HCT116 (cell line): ENCODE results near the gene KLHDC3. TPM values are rescaled to one million over a fixed set of nuclear protein-coding genes. Genes with fewer than 3 reads are reported as not detected.
A peak's percentile ranks its signal among the peaks of the same experiment; 100 is the strongest.

Experiments
- ATAC-seq: fragments of 200-7000 bp; cut with Tn5 transposase; 2 replicates; pipeline ENCODE4 v1.9.1; 2020; ENCODE audit warnings: mild to moderate bottlenecking, moderate library complexity
- BruUV-seq: library from RNA; stranded (reverse); fragments of 400-500 nt; replicated peaks from 2 replicates; lab custom pipeline; 2021; lab: Mats Ljungman, UMichigan
- CTCF ChIA-PET: fragments of 300-600 bp; sonication (Branson Sonifier 250); formaldehyde crosslinking; loops from one replicate; lab custom pipeline; 2021; ENCODE audit warnings: antibody characterized with exemption; lab: Charles Lee
- POLR2A ChIA-PET: fragments of 300-600, 350-600 bp; sonication (Branson Sonifier 250); formaldehyde crosslinking; loops from one replicate; lab custom pipeline; 2021; ENCODE audit warnings: antibody characterized with exemption; lab: Charles Lee
- RAD21 ChIA-PET, 2 experiments: fragments of 300-600 bp; sonication (Branson Sonifier 250); formaldehyde crosslinking; loops; one replicate each; lab custom pipeline; 2023; ENCODE audit warnings: low total read pairs in 2 of 2; ENCODE audit not compliant: uncharacterized antibody in 2 of 2, unreplicated experiment in 2 of 2, low non-redundant PET in 1 of 2; lab: Charles Lee
- DNase-seq: peaks from one replicate; pipeline ENCODE4 v3.0.0-alpha.2; 2010; ENCODE audit warnings: low read depth, low spot score
- H2AFZ ChIP-seq: fragments of 200-600 bp; shearing (Covaris generic), sonication (generic); 2 replicates; pipeline ENCODE4 v1.6.1; 2017; ENCODE audit warnings: low read depth, mixed run types, mixed read lengths, antibody characterized with exemption, low read length; ENCODE audit not compliant: poor library complexity, severe bottlenecking
- H3K27ac ChIP-seq: 2 replicates; pipeline ENCODE4 v1.5.1; 2012; ENCODE audit warnings: low read depth, low read length
- H3K27me3 ChIP-seq: fragments of 200-600 bp; sonication (generic); 2 replicates; pipeline ENCODE4 v1.6.1; 2016; ENCODE audit warnings: mixed run types, low read length, mixed read lengths; ENCODE audit not compliant: insufficient read depth
- H3K36me3 ChIP-seq, 2 experiments: fragments of 200-500 bp in 1 of 2; fragments of 200-600 bp in 1 of 2; sonication (Bioruptor generic) in 1 of 2; sonication (generic) in 1 of 2; 2 replicates each; pipeline versions ENCODE4 v1.5.1 to v1.6.1; 2014 to 2016; ENCODE audit warnings: low read length in 2 of 2, inconsistent platforms in 1 of 2, mixed read lengths in 1 of 2, mixed run types in 1 of 2; ENCODE audit not compliant: insufficient read depth in 2 of 2, control insufficient read depth in 1 of 2
- H3K4me1 ChIP-seq, 2 experiments: fragments of 200-600 bp in 1 of 2; sonication (generic) in 1 of 2; 2 replicates each; pipeline versions ENCODE4 v1.5.1 to v1.6.1; 2012 to 2017; ENCODE audit warnings: low read length in 2 of 2, inconsistent platforms in 1 of 2, mild to moderate bottlenecking in 1 of 2, mixed read lengths in 1 of 2, mixed run types in 1 of 2, moderate library complexity in 1 of 2; ENCODE audit not compliant: insufficient read depth in 2 of 2, control insufficient read depth in 1 of 2
- H3K4me2 ChIP-seq: fragments of 200-600 bp; sonication (generic); 2 replicates; pipeline ENCODE4 v1.6.1; 2017; ENCODE audit warnings: mixed run types, low read length, mixed read lengths
- H3K4me3 ChIP-seq, 2 experiments: fragments of 200-600 bp in 1 of 2; sonication (generic) in 1 of 2; replicated peaks in 1 of 2; 2 replicates each; pipeline ENCODE4 v1.5.1; 2011 to 2016; ENCODE audit warnings: low read length in 2 of 2, control low read depth in 1 of 2, low read depth in 1 of 2, mild to moderate bottlenecking in 1 of 2, mixed read lengths in 1 of 2, mixed run types in 1 of 2
- H3K79me2 ChIP-seq: fragments of 200-600 bp; sonication (generic); 2 replicates; pipeline ENCODE4 v1.6.1; 2017; ENCODE audit warnings: mild to moderate bottlenecking, mixed run types, low read length, moderate library complexity, mixed read lengths; ENCODE audit not compliant: insufficient read depth
- H3K9ac ChIP-seq: fragments of 200-600 bp; sonication (generic); 2 replicates; pipeline ENCODE4 v1.6.1; 2016; ENCODE audit warnings: low read length, mixed read lengths
- H3K9me2 ChIP-seq: fragments of 200-600 bp; sonication (generic), shearing (Covaris generic); 2 replicates; pipeline ENCODE4 v1.6.1; 2017; ENCODE audit warnings: mixed run types, mild to moderate bottlenecking, moderate library complexity; ENCODE audit not compliant: insufficient read depth
- H3K9me3 ChIP-seq, 2 experiments: fragments of 200-500 bp in 1 of 2; fragments of 200-600 bp in 1 of 2; sonication (Bioruptor generic) in 1 of 2; sonication (generic) in 1 of 2; 2 replicates each; pipeline ENCODE4 v1.6.1; 2014 to 2017; ENCODE audit warnings: low read length in 2 of 2, mixed read lengths in 2 of 2, inconsistent platforms in 1 of 2, low read depth in 1 of 2, mild to moderate bottlenecking in 1 of 2, mixed run types in 1 of 2, moderate library complexity in 1 of 2; ENCODE audit not compliant: control insufficient read depth in 1 of 2, insufficient read depth in 1 of 2
- H4K20me1 ChIP-seq: fragments of 200-600 bp; sonication (generic), shearing (Covaris generic); 2 replicates; pipeline ENCODE4 v1.6.1; 2017; ENCODE audit warnings: mixed run types, mild to moderate bottlenecking, moderate library complexity; ENCODE audit not compliant: insufficient read depth
- ATF3 ChIP-seq: IDR thresholded peaks from 2 replicates; pipeline ENCODE4 v1.6.1; 2012
- CTCF ChIP-seq, 3 experiments: fragments of 200-600 bp in 1 of 3; sonication (generic) in 1 of 3; IDR thresholded peaks in 2 of 3; conservative IDR thresholded peaks in 1 of 3; 2 replicates each; pipeline ENCODE4 v1.5.1; 2012 to 2017; ENCODE audit warnings: low read depth in 2 of 3, low read length in 2 of 3, antibody characterized with exemption in 1 of 3, borderline replicate concordance in 1 of 3, control low read depth in 1 of 3, mild to moderate bottlenecking in 1 of 3, mixed read lengths in 1 of 3, mixed run types in 1 of 3, moderate library complexity in 1 of 3; ENCODE audit not compliant: insufficient read depth in 1 of 3
- EGR1 ChIP-seq: IDR thresholded peaks from 2 replicates; pipeline ENCODE4 v1.6.1; 2012; ENCODE audit warnings: low read depth
- ELF1 ChIP-seq: IDR thresholded peaks from 2 replicates; pipeline ENCODE4 v1.6.1; 2012; ENCODE audit warnings: low read depth, borderline replicate concordance
- POLR2AphosphoS5 ChIP-seq: IDR thresholded peaks from 2 replicates; pipeline ENCODE4 v1.6.1; 2011; ENCODE audit warnings: mild to moderate bottlenecking, low read depth, low read length, moderate library complexity
- SIN3A ChIP-seq: IDR thresholded peaks from 2 replicates; pipeline ENCODE4 v1.6.1; 2012; ENCODE audit warnings: low read depth
- SRF ChIP-seq: IDR thresholded peaks from 2 replicates; pipeline ENCODE4 v1.6.1; 2012; ENCODE audit warnings: low read depth
- YY1 ChIP-seq: IDR thresholded peaks from 2 replicates; pipeline ENCODE4 v1.6.1; 2011; ENCODE audit warnings: low read length, low read depth, moderate library complexity, mild to moderate bottlenecking; ENCODE audit not compliant: insufficient replicate concordance; ENCODE audit errors: extremely low read depth
- ZBTB33 ChIP-seq: IDR thresholded peaks from 2 replicates; pipeline ENCODE4 v1.6.1; 2011; ENCODE audit warnings: mild to moderate bottlenecking, low read length, moderate library complexity; ENCODE audit not compliant: insufficient replicate concordance; ENCODE audit errors: extremely low read depth
- ZFX ChIP-seq: fragments of 450-650 bp; IDR thresholded peaks from 2 replicates; pipeline ENCODE4 v1.6.1; 2017
- intact Hi-C: fragments of 100-400 bp; cut with micrococcal nuclease; formaldehyde crosslinking; loops from 2 replicates; pipeline ENCODE4 v1.10.0; 2022
- total RNA-seq: library from RNA; stranded (reverse); gene quantifications from one replicate; pipeline ENCODE4 v1.2.1, GENCODE V29; 2021; ENCODE audit not compliant: unreplicated experiment

KLHDC3 gene
- total RNA-seq, 1 experiment from 2014 or later: 67.2 TPM

- no peaks in the 10 kb centered on the region for H3K27me3 ChIP-seq
- TF ChIP-seq ELF1: no peak
- TF ChIP-seq ATF3: no peak
- TF ChIP-seq SIN3A: no peak
- no peak for TF ChIP-seq SRF
- no peak for TF ChIP-seq YY1
- TF ChIP-seq CTCF (IDR thresholded peaks at IDR 0.05 in 2 of 3, conservative IDR thresholded peaks at IDR 0.05 in 1 of 3; ENCODE audit: borderline replicate concordance in 1 of 3, insufficient read depth in 1 of 3, low read depth in 2 of 3, low read length in 2 of 3): no peak
- TF ChIP-seq EGR1: no peak
- TF ChIP-seq POLR2AphosphoS5: no peak
- no peak for TF ChIP-seq ZFX
- no peak for TF ChIP-seq ZBTB33
- H3K9me2 ChIP-seq: no peaks in the 10 kb centered on the region
- BruUV-seq: TSS peak; percentile 93
- H3K79me2 ChIP-seq: peaks cover 56% of the 10 kb centered on the region
- peak overlapping the region; percentile 75 to 96 for H3K4me3 ChIP-seq
- H3K9ac ChIP-seq: peak overlapping the region; percentile 93
- DNase-seq (no peak), ATAC-seq (peak; percentile 34)
- ChIA-PET RAD21 (interaction anchor here in 1 of 2 experiments (0.7 kb wide), 1 partner anchor 1286 kb away, joined by 3 read pairs; no protein-coding TSS in a partner anchor), CTCF (interaction anchor here (0.8 kb wide), 1 partner anchor 123 kb away, joined by 3 read pairs; no protein-coding TSS in a partner anchor), POLR2A (interaction anchor here (0.6 to 2.2 kb wide), 4 partner anchors 12 to 92 kb away, joined by 3 to 7 read pairs (median 4); partner anchors contain the start of genes CNPY3 and PEX6)
- intact Hi-C loops: no loop called here
- H4K20me1 ChIP-seq: no peaks in the 10 kb centered on the region
- H3K36me3 ChIP-seq: peaks cover 16 to 22% of the 10 kb centered on the region in 2 experiments
- H3K9me3 ChIP-seq: no peaks in the 10 kb centered on the region
- H3K4me1 ChIP-seq: peaks cover 9 to 20% of the 10 kb centered on the region in 2 experiments
- peak overlapping the region; percentile 80 for H3K27ac ChIP-seq
- no peak overlapping the region for H2AFZ ChIP-seq
- H3K4me2 ChIP-seq: peak overlapping the region; percentile 94
Observed at GRCh38 chr6:43020847-43021246, 6.8 kb downstream of the KLHDC3 start.
